ENCODE measurements around the gene SHISAL1.

SHISAL1 gene

GRCh38 chr22:44220727-44221680 lies 91.7 kb downstream of the SHISAL1 start:
- no peaks in the 10 kb centered on the region for H3K4me1 ChIP-seq (ENCODE audit: low read length)
- no peaks in the 10 kb centered on the region for H4K20me1 ChIP-seq (ENCODE audit: insufficient read depth, low read length)
- no peaks in the 10 kb centered on the region for H3K36me3 ChIP-seq (replicated peaks; ENCODE audit: low read depth, low read length)
- H3K79me2 ChIP-seq (ENCODE audit: low read length) = no peaks in the 10 kb centered on the region
- H3K27ac ChIP-seq (ENCODE audit: low read length) = no peak overlapping the region
- H3K4me2 ChIP-seq (ENCODE audit: low read length) = no peak overlapping the region
- no peak for TF ChIP-seq CTCF (IDR thresholded peaks at IDR 0.05; ENCODE audit: low read depth, low read length)
- no peak for TF ChIP-seq EZH2phosphoT487 (IDR thresholded peaks at IDR 0.05; ENCODE audit: low read depth)
- H3K9me3 ChIP-seq (ENCODE audit: insufficient read depth, low read length) = 0 out of 2 replicates have a peak, but pooled peaks cover 4% of the 10 kb centered on the region
- no peak overlapping the region for H3K4me3 ChIP-seq (ENCODE audit: low read length)
- H3K9ac ChIP-seq (ENCODE audit: low read length) = no peak overlapping the region
- H2AFZ ChIP-seq (ENCODE audit: low read depth, low read length) = no peak overlapping the region
- peaks cover 22% of the 10 kb centered on the region; the same call in 1 of the 2 replicates for H3K27me3 ChIP-seq (ENCODE audit: low read depth, low read length)

GRCh38 chr22:44219101-44219870 lies 93.5 kb downstream of the SHISAL1 start:
- H3K27me3 ChIP-seq (ENCODE audit: low read depth, low read length) = peaks cover 17% of the 10 kb centered on the region; the same call in 1 of the 2 replicates
- H3K9ac ChIP-seq (ENCODE audit: low read length) = no peak overlapping the region
- no peak for TF ChIP-seq CTCF (IDR thresholded peaks at IDR 0.05; ENCODE audit: low read depth, low read length)
- no peak for TF ChIP-seq EZH2phosphoT487 (IDR thresholded peaks at IDR 0.05; ENCODE audit: low read depth)
- no peaks in the 10 kb centered on the region for H3K36me3 ChIP-seq (replicated peaks; ENCODE audit: low read depth, low read length)
- no peak overlapping the region for H3K4me3 ChIP-seq (ENCODE audit: low read length)
- H3K4me1 ChIP-seq (ENCODE audit: low read length) = no peaks in the 10 kb centered on the region
- no peak overlapping the region for H3K27ac ChIP-seq (ENCODE audit: low read length)
- H3K79me2 ChIP-seq (ENCODE audit: low read length) = no peaks in the 10 kb centered on the region
- H4K20me1 ChIP-seq (ENCODE audit: insufficient read depth, low read length) = no peaks in the 10 kb centered on the region
- 0 out of 2 replicates have a peak, but pooled peaks cover 4% of the 10 kb centered on the region for H3K9me3 ChIP-seq (ENCODE audit: insufficient read depth, low read length)
- no peak overlapping the region for H2AFZ ChIP-seq (ENCODE audit: low read depth, low read length)
- H3K4me2 ChIP-seq (ENCODE audit: low read length) = no peak overlapping the region

- H3K9ac ChIP-seq (ENCODE audit: low read length) = no peak overlapping the region
- 0 out of 2 replicates have a peak, but pooled peaks cover 4% of the 10 kb centered on the region for H3K9me3 ChIP-seq (ENCODE audit: insufficient read depth, low read length)
- no peaks in the 10 kb centered on the region for H4K20me1 ChIP-seq (ENCODE audit: insufficient read depth, low read length)
- no peaks in the 10 kb centered on the region for H3K36me3 ChIP-seq (replicated peaks; ENCODE audit: low read depth, low read length)
- H3K4me1 ChIP-seq (ENCODE audit: low read length) = no peaks in the 10 kb centered on the region
- peaks cover 11% of the 10 kb centered on the region; the same call in 1 of the 2 replicates for H3K27me3 ChIP-seq (ENCODE audit: low read depth, low read length)
- H3K4me3 ChIP-seq (ENCODE audit: low read length) = no peak overlapping the region
- H2AFZ ChIP-seq (ENCODE audit: low read depth, low read length) = no peak overlapping the region
- H3K4me2 ChIP-seq (ENCODE audit: low read length) = no peak overlapping the region
- TF ChIP-seq CTCF (IDR thresholded peaks at IDR 0.05; ENCODE audit: low read depth, low read length) (no peak), EZH2phosphoT487 (IDR thresholded peaks at IDR 0.05; ENCODE audit: low read depth) (no peak)
- H3K27ac ChIP-seq (ENCODE audit: low read length) = no peak overlapping the region
- H3K79me2 ChIP-seq (ENCODE audit: low read length) = no peaks in the 10 kb centered on the region
Observed at GRCh38 chr22:44218071-44218470, 94.7 kb downstream of the SHISAL1 start.

DNA sequence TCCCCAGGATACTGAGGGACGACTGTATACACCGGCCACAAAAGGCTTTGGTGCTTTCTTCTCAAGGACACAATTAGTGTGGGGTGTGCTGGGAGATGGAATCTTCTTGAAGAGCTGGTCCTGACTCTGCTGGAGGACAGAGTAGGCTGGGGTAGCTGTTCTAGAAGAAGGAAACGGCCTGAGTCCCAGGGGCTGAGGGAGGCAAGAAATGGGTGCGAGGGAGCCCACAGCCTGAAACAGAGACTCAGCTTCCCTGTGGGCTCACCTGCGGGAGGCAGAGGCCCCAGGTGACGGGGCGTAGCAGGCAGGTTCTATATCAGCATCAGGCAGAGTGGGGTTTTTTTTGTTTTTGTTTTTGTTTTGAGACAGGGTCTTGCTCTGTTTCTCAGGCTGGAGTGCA lies 95.4 kb downstream of the SHISAL1 start:
- H3K79me2 ChIP-seq (ENCODE audit: low read length) = no peaks in the 10 kb centered on the region
- H3K4me2 ChIP-seq (ENCODE audit: low read length) = no peak overlapping the region
- no peak overlapping the region for H3K27ac ChIP-seq (ENCODE audit: low read length)
- H3K36me3 ChIP-seq (replicated peaks; ENCODE audit: low read depth, low read length) = no peaks in the 10 kb centered on the region
- H3K9me3 ChIP-seq (ENCODE audit: insufficient read depth, low read length) = 0 out of 2 replicates have a peak, but pooled peaks cover 4% of the 10 kb centered on the region
- H3K9ac ChIP-seq (ENCODE audit: low read length) = no peak overlapping the region
- H4K20me1 ChIP-seq (ENCODE audit: insufficient read depth, low read length) = no peaks in the 10 kb centered on the region
- H3K4me3 ChIP-seq (ENCODE audit: low read length) = no peak overlapping the region
- H2AFZ ChIP-seq (ENCODE audit: low read depth, low read length) = no peak overlapping the region
- TF ChIP-seq EZH2phosphoT487 (IDR thresholded peaks at IDR 0.05; ENCODE audit: low read depth) (no peak), CTCF (IDR thresholded peaks at IDR 0.05; ENCODE audit: low read depth, low read length) (no peak)
- H3K4me1 ChIP-seq (ENCODE audit: low read length) = no peaks in the 10 kb centered on the region
- H3K27me3 ChIP-seq (ENCODE audit: low read depth, low read length) = peaks cover 11% of the 10 kb centered on the region; the same call in 1 of the 2 replicates

Data from OCI-LY3 (cell line).